ENCODE data around the gene FABP3.
"Not testable (repeated sequence)": the region's sequence is repeated elsewhere in the genome, so short reads cannot be mapped to it uniquely, and the experiment has no call there.

Gene FABP3

GRCh38 chr1:31397360-31398095 lies 24.7 kb upstream of the FABP3 start:
- peak; percentile 60 for DNase-seq

DNA sequence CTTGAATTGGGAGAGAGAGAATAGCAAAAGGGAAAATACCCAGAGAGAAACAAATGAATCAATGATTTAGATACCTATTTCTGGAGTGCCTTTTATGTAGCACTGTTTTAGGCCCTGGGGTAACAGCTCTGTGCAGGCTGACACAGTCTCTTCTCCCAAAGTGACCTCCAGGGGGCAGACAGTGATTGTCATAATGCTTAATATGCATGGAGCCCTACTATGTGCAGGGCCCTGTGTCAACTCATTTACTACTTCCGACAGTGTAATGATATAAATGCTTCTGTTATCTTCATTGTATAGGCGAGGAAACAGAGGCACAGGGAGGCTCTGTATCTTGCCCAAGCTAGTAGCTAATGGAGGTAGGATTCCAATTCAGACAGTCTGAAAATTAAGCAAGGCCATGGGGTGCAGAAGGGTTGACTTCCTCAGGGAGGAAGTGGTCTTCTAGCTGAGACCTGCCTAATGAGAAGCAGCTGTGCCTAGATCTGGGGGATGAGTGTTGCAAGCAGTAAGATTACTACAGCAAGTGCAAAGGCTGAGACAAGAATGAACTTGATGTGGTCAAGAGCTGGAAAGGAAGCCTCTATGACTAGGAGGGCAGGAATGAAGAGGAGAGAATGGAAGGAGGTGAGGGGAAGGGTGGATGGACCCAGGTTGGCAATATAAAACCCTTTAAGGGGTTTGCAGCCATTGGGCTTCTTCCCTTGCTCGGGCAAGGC lies 23.9 kb upstream of the FABP3 start:
- peak; percentile 60 for DNase-seq

GRCh38 chr1:31394584-31395193 lies 21.8 kb upstream of the FABP3 start:
- DNase-seq, result peak; percentile 84

- no peak for DNase-seq
Observed at GRCh38 chr1:31393463-31393862, 20.6 kb upstream of the FABP3 start.

- no peak for DNase-seq
Observed at GRCh38 chr1:31390071-31390470, 17.2 kb upstream of the FABP3 start.

DNA sequence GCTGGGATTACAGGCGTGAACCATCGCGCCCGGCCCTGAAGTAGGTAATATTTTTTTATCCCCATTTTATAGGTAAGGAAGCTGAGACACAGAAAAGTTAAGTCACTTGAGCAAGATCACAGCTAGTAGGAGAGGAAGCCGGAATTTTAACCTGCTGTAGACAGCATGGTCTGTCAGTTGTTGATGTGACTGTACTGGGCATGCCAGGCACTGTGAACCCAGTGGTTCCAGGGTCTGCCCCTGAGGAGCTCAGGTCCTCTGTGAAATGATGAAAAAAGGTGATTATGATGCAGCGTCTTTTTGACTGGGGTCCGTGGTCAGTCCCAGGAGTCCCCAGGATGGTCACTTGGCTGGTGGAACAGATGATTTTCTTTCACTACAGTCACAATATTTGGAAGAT lies 16.7 kb upstream of the FABP3 start:
- DNase-seq, result no peak

GRCh38 chr1:31387612-31388011 lies 14.7 kb upstream of the FABP3 start:
- no peak for DNase-seq

DNA sequence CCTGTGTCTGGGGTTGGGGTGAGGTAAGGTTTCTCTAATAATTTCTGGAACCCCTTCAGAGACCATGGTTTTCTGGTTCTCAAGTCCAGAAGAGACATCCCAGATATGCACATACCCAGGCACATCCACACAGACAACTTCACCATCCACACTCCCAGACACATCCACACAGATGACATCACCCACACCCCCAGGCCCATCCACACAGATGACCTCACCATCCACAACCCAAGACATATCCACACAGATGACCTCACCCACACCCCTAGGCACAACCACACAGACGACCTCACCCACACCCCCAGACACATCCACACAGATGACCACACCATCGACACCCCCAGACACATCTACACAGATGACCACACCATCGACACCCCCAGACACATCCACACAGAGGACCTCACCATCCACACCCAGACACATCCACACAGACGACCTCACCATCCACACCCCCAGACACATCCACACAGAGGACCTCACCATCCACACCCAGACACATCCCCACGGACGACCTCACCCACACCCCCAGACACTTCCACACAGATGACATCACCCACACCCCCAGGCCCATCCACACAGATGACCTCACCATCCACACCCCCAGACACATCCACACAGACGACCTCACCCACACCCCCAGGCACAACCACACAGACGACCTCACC lies 13.8 kb upstream of the FABP3 start:
- not testable (repeated sequence) for DNase-seq

- no peak for DNase-seq
Observed at GRCh38 chr1:31383967-31384366, 11.1 kb upstream of the FABP3 start.

DNA sequence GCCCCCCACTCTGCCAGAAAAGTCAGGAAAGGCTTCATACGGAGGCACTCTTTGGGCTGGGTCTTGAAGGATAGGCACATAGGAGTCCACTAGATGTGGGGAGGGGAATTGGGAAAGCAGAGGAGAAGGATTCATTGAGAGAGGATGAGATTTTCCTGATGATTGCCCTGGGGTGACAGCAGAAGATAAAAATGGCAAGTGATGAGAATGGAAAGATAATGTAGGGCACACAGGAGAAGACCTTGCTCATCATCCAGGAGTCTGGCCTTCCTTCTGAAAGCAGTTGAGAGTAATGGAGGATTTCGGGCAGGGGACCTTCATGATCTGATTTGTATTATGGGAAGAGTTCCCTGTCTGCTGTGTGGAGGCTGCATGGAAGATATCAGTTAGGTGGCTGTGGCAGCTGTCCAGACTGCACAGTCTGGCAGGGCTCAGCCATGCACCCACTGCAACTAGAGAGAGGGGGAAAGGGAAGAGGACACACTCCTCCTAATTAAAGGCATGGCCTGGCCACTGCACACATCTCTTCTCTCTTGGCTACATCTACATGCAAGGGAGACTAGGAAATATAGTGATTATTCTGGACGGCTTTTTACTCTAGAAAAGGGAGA lies 9.6 kb upstream of the FABP3 start:
- DNase-seq, result no peak

DNA sequence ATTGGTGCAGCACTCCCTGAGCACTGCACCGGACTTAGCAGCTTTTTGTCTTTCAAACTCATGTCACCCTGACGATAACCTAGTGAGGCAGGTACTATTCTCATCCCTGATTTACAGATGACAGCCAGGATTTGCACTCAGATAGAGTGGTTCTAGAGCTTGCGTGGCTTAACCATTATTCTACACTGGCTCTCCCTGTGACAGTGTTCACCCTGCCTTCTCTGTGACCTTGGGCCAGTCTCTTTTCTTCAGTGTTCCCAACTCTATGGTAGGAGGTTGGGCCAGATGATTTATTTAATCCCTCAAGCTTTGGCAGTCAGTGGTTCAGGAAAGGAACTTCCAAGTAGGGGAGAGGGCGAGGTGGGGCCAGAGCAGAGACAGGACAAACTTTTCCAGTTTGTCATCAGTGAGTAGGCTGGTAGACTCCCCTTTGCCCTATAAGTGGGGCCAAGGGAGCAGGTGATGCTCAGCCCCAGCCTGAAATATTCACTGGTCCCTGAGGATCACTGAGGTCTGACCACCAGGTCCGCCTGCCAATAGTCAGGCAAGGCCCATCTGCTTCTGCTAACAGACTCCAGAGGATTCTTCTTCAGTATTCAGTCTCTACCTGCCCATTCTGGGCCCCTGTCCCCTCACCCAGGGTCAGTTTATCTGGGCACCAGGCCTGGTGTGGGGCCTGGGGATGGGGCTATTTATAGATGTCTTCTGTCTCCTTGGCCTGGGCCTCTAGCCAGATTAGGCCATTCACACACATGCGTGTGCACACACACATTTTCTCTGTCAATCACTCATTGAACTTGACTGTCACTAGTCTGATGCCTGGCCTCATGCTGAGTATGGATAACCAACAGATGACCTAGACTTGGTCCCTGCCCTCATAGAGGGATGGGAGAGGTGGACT lies 8.8 kb upstream of the FABP3 start:
- no peak for DNase-seq

DNA sequence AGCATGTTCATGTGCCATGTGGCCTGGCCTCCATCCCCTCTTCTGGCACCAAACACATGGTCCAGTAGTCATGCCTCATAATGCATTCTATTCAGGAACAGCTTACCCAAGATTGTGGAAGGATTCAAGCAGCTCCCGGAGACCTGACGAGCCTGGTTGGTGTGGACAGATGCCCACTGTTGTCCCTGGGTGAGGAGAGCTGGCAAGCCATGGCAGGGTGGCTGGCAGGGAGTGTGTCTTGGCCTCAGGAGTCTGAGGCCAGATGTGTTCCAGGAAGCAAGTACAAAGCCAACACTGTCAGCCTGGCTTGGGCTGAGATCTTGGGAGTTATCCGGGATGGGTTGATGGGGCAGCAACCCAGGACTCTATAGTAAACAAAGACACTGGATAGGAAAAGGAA lies 7.3 kb upstream of the FABP3 start:
- DNase-seq, result no peak

DNA sequence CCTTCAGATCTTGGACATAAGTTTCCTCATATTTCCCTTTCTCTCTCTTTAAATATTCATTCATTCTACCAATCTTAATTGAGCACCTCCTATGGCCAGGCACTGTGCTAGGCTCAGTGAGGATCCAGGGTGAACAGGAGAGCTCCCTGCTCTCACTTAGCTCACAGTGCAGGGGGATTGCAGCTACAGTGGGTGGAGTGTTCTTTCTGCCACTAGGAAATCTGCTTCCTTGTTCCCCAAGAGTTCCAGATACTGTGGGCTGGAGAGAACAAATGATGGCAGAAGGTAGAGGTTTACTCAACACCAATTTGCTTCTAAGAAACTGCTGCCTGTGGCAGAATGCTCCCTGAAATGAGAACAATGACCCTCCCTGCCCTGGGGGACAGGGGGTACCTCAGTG lies 5.1 kb upstream of the FABP3 start:
- DNase-seq, result no peak

- peak; percentile 15 for DNase-seq
Observed at GRCh38 chr1:31377364-31377863, 4.5 kb upstream of the FABP3 start.

DNA sequence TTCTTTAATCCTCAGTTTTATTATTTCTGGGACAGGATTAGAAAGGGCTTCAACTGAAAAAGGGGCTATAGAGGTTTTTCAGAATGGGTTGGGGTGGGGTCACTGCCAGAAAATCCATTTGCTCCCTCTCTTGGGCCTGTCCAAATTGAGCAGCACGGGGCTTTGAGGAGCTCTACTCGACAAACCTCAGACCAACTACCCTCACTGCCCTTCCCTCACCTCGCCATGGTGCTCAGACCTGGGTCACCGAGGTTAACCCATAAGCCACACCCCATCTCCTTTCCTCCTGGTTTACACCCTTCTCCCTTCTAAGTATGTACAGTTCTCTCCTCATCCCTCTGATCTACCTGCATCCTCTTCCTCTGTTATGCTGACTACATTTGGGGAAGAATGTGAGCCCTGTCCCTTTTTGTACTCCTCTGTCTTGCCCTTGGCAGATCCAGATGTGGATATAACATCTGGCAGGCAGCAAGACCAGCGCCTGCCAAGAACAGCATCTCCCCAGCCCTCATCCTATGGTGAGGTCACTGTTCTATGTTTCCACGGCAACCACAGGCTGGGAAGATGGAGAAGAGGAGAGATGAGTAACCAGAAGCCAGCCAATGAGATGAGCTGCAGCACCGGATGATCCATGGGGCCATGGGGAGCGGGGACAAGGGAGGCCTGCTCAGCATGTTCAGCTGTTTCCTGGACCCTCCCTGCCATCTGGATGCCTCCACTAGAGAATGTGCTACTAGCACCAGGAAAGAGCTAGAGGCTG lies 3.7 kb upstream of the FABP3 start:
- peak; percentile 83 for DNase-seq

- peak; percentile 35 for DNase-seq
Observed at GRCh38 chr1:31374511-31375196, 1.8 kb upstream of the FABP3 start.

DNA sequence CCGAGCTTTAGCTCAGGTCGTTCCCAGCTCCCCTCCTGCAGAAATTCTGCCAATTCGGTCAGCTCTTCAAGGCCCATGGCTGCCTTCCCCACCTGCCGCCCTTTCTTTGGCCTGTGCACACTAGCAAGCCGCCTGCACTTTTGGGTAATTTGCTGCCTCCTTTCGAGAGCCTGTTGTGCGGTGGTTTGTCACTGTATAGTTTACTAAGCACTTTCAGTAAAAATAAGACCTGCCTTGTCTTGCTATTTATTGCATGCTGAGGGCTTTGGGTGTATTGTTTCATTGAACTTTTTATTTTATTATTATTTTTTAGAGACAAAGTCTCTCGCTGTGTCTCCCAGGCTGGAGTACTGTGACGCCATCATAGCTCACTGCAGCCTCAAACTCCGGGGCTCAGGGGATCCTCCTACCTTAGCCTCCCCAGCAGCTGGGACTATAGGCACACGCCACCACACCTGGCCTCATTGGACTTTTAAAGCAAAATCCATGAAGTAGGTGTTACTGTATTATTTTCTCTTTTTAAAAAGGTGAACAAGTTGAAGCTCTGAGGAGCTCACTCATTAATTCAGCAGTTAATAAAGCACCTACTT lies 1.1 kb upstream of the FABP3 start:
- no peak for DNase-seq

GRCh38 chr1:31372751-31373055 lies 173 bp downstream of the FABP3 start:
- DNase-seq, result no peak

DNA sequence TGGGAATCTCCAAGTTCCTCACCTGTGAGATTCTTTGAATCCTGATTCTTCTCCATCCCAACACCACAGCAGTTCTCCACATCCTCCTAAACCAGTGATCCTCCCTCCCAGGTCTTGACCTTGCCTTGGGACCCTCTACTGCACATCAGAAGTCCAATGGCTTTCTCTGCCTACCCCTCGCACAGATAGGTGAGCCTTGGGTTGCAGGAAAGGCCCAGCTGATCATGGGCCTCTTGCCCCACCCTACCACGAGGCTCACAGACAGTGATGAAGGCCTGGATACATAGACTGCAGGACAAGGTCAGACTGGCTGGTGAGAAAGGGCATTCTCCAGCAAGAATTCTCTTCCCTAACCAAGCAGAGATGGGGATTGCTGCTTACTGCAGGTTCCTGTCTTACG lies 825 bp downstream of the FABP3 start:
- no peak for DNase-seq

Data from kidney glomerular epithelial cell (primary cell).